HCT116 (cell line): Measurements from ENCODE around the gene ABCF3.

Experiments
- POLR2A ChIP-seq: IDR thresholded peaks from 2 replicates; pipeline ENCODE4 v1.7.0; 2011; ENCODE audit warnings: borderline replicate concordance; ENCODE audit not compliant: insufficient read depth, insufficient read length; ENCODE audit errors: extremely low read depth
- SIN3A ChIP-seq: IDR thresholded peaks from 2 replicates; pipeline ENCODE4 v1.6.1; 2012; ENCODE audit warnings: low read depth
- TF ChIP-seq, protein P1 (sequence below), 3 experiments: fragments of 200-600 bp in 1 of 3; sonication (generic) in 1 of 3; IDR thresholded peaks in 2 of 3; conservative IDR thresholded peaks in 1 of 3; 2 replicates each; pipeline ENCODE4 v1.5.1; 2012 to 2017; ENCODE audit warnings: low read depth in 2 of 3, low read length in 2 of 3, antibody characterized with exemption in 1 of 3, borderline replicate concordance in 1 of 3, control low read depth in 1 of 3, mild to moderate bottlenecking in 1 of 3, mixed read lengths in 1 of 3, mixed run types in 1 of 3, moderate library complexity in 1 of 3; ENCODE audit not compliant: insufficient read depth in 1 of 3
- TF ChIP-seq, protein P2 (sequence below): IDR thresholded peaks from 2 replicates; pipeline ENCODE4 v1.6.1; 2012; ENCODE audit warnings: low read depth

DNA sequence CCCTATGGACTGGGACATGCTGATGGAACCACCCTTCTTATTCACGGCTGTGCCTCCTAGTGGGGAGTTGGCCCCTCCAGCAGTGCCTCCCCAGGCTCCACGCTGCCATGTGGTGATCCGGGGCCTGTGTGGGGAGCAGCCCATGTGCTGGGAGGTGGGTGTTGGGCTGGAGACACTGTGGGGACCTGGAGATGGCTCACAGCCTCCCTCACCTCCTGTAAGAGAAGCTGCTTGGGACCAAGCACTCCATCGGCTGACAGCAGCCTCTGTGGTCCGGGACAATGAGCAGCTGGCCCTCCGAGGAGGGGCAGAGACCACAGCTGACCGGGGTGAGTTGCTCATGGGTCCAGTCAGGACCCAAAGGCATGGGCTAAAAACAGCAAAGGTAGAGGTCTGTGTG, 53.7 kb downstream of the ABCF3 start:
- TF ChIP-seq, protein P1, sequence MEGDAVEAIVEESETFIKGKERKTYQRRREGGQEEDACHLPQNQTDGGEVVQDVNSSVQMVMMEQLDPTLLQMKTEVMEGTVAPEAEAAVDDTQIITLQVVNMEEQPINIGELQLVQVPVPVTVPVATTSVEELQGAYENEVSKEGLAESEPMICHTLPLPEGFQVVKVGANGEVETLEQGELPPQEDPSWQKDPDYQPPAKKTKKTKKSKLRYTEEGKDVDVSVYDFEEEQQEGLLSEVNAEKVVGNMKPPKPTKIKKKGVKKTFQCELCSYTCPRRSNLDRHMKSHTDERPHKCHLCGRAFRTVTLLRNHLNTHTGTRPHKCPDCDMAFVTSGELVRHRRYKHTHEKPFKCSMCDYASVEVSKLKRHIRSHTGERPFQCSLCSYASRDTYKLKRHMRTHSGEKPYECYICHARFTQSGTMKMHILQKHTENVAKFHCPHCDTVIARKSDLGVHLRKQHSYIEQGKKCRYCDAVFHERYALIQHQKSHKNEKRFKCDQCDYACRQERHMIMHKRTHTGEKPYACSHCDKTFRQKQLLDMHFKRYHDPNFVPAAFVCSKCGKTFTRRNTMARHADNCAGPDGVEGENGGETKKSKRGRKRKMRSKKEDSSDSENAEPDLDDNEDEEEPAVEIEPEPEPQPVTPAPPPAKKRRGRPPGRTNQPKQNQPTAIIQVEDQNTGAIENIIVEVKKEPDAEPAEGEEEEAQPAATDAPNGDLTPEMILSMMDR (IDR thresholded peaks at IDR 0.05 in 2 of 3, conservative IDR thresholded peaks at IDR 0.05 in 1 of 3; ENCODE audit: borderline replicate concordance in 1 of 3, insufficient read depth in 1 of 3, low read depth in 2 of 3, low read length in 2 of 3), result no peak
- TF ChIP-seq SIN3A (no peak), POLR2A (no peak)
- TF ChIP-seq, protein P2, sequence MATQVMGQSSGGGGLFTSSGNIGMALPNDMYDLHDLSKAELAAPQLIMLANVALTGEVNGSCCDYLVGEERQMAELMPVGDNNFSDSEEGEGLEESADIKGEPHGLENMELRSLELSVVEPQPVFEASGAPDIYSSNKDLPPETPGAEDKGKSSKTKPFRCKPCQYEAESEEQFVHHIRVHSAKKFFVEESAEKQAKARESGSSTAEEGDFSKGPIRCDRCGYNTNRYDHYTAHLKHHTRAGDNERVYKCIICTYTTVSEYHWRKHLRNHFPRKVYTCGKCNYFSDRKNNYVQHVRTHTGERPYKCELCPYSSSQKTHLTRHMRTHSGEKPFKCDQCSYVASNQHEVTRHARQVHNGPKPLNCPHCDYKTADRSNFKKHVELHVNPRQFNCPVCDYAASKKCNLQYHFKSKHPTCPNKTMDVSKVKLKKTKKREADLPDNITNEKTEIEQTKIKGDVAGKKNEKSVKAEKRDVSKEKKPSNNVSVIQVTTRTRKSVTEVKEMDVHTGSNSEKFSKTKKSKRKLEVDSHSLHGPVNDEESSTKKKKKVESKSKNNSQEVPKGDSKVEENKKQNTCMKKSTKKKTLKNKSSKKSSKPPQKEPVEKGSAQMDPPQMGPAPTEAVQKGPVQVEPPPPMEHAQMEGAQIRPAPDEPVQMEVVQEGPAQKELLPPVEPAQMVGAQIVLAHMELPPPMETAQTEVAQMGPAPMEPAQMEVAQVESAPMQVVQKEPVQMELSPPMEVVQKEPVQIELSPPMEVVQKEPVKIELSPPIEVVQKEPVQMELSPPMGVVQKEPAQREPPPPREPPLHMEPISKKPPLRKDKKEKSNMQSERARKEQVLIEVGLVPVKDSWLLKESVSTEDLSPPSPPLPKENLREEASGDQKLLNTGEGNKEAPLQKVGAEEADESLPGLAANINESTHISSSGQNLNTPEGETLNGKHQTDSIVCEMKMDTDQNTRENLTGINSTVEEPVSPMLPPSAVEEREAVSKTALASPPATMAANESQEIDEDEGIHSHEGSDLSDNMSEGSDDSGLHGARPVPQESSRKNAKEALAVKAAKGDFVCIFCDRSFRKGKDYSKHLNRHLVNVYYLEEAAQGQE, result no peak
